Epithelial cell of esophagus (primary cell): ENCODE measurements around the gene TNS3.

ENCODE experiments used
- DNase-seq: peaks from one replicate; pipeline ENCODE4 v3.0.0; 2010; ENCODE audit warnings: low read depth
- H3K4me3 ChIP-seq: 2 replicates; pipeline ENCODE4 v1.5.1; 2011; ENCODE audit warnings: mild to moderate bottlenecking, low read length, control low read depth
- CTCF ChIP-seq: IDR thresholded peaks from 2 replicates; pipeline ENCODE4 v1.5.1; 2011; ENCODE audit warnings: low read depth, mild to moderate bottlenecking, low read length, control low read depth, inconsistent platforms; ENCODE audit not compliant: insufficient read depth; ENCODE audit errors: missing control alignments

Gene TNS3

GRCh38 chr7:47314248-47314647, 267.7 kb downstream of the TNS3 start:
- DNase-seq = no peak
- no peak for TF ChIP-seq CTCF
- H3K4me3 ChIP-seq = no peak overlapping the region

GRCh38 chr7:47313564-47313963, 268.3 kb downstream of the TNS3 start:
- H3K4me3 ChIP-seq = no peak overlapping the region
- DNase-seq = no peak
- no peak for TF ChIP-seq CTCF

GRCh38 chr7:47311891-47312290, 270.0 kb downstream of the TNS3 start:
- no peak for DNase-seq
- no peak for TF ChIP-seq CTCF
- no peak overlapping the region for H3K4me3 ChIP-seq

GRCh38 chr7:47310020-47310419, 271.9 kb downstream of the TNS3 start:
- H3K4me3 ChIP-seq = no peak overlapping the region
- DNase-seq = no peak
- TF ChIP-seq CTCF = no peak

GRCh38 chr7:47308808-47309207, 273.1 kb downstream of the TNS3 start:
- no peak for DNase-seq
- H3K4me3 ChIP-seq = no peak overlapping the region
- TF ChIP-seq CTCF = no peak

DNA sequence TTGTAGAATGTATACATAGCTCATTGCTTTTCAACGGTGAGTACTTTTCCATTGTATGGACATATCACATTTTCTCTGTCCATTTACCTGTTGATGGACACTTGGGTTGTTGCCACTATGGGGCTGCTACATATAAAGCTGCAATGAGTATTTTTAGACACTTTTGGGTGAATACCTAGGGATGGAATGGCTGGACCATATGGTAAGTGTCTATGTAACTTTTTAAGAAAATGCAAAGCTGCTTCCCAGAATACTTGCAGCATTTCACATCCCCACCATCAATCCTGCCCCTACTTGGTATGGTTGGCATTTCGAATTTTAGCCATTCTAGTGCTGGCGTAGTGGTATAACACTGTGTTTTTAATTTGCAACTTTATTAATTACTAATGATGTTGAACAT, 274.6 kb downstream of the TNS3 start:
- no peak for TF ChIP-seq CTCF

More for the DNA sequence above, 274.6 kb downstream of the TNS3 start:
- H3K4me3 ChIP-seq = no peak overlapping the region
- no peak for DNase-seq
